SKM-1 (cell line): ENCODE measurements around the gene KCNMA1.

ENCODE experiments used
- DNase-seq: peaks from one replicate; lab custom pipeline; 2025; ENCODE audit not compliant: unreplicated experiment; lab: John Stamatoyannopoulos, UW

Gene KCNMA1

GRCh38 chr10:77309509-77309908 is 328.1 kb downstream of the KCNMA1 start:
- DNase-seq: no peak

- DNase-seq: no peak
Observed at GRCh38 chr10:77309092-77309491, 328.5 kb downstream of the KCNMA1 start.

- DNase-seq: no peak
Observed at GRCh38 chr10:77308084-77308732, 329.4 kb downstream of the KCNMA1 start.

GRCh38 chr10:77306666-77307065 is 330.9 kb downstream of the KCNMA1 start:
- no peak for DNase-seq

- no peak for DNase-seq
Observed at GRCh38 chr10:77305650-77306632, 331.7 kb downstream of the KCNMA1 start.

- no peak for DNase-seq
Observed at GRCh38 chr10:77304192-77304591, 333.4 kb downstream of the KCNMA1 start.

- DNase-seq: no peak
Observed at GRCh38 chr10:77301305-77301730, 336.3 kb downstream of the KCNMA1 start.

- no peak for DNase-seq
Observed at GRCh38 chr10:77300682-77301302, 336.8 kb downstream of the KCNMA1 start.

GRCh38 chr10:77299320-77299719 is 338.3 kb downstream of the KCNMA1 start:
- no peak for DNase-seq

GRCh38 chr10:77297393-77297739 is 340.2 kb downstream of the KCNMA1 start:
- no peak for DNase-seq

GRCh38 chr10:77296534-77297392 is 340.8 kb downstream of the KCNMA1 start:
- no peak for DNase-seq

GRCh38 chr10:77293773-77294172 is 343.8 kb downstream of the KCNMA1 start:
- no peak for DNase-seq

GRCh38 chr10:77293347-77293746 is 344.3 kb downstream of the KCNMA1 start:
- no peak for DNase-seq

- DNase-seq: no peak
Observed at GRCh38 chr10:77291596-77292505, 345.8 kb downstream of the KCNMA1 start.

GRCh38 chr10:77290528-77291155 is 347.0 kb downstream of the KCNMA1 start:
- no peak for DNase-seq

GRCh38 chr10:77289790-77290189 is 347.8 kb downstream of the KCNMA1 start:
- DNase-seq: no peak

GRCh38 chr10:77289027-77289501 is 348.5 kb downstream of the KCNMA1 start:
- no peak for DNase-seq

GRCh38 chr10:77287647-77288120 is 349.9 kb downstream of the KCNMA1 start:
- no peak for DNase-seq
